DOHH2 (cell line): ENCODE results near the gene TRIM9.

ENCODE experiments used
- H3F3A ChIP-seq: fragments of 200-600 bp; sonication (generic), shearing (Covaris generic); 2 replicates; pipeline ENCODE4 v1.6.0; 2016; ENCODE audit warnings: antibody characterized with exemption, mild to moderate bottlenecking; ENCODE audit not compliant: control insufficient read depth, insufficient read depth
- H3K27ac ChIP-seq: fragments of 200-600 bp; sonication (generic); 2 replicates; pipeline ENCODE4 v1.5.1; 2014; ENCODE audit warnings: low read depth, mild to moderate bottlenecking, low read length, moderate library complexity
- H3K27me3 ChIP-seq: fragments of 200-600 bp; sonication (generic); 2 replicates; pipeline ENCODE4 v1.6.1; 2014; ENCODE audit warnings: mild to moderate bottlenecking, low read length, mixed read lengths; ENCODE audit not compliant: control insufficient read depth
- H3K36me3 ChIP-seq: fragments of 200-600 bp; sonication (generic); 2 replicates; pipeline ENCODE4 v1.6.1; 2014; ENCODE audit warnings: mild to moderate bottlenecking, low read length, moderate library complexity, mixed read lengths; ENCODE audit not compliant: control insufficient read depth
- H3K4me1 ChIP-seq: fragments of 200-600 bp; sonication (generic); 2 replicates; pipeline ENCODE4 v1.6.1; 2014; ENCODE audit warnings: mild to moderate bottlenecking, low read length, mixed read lengths; ENCODE audit not compliant: control insufficient read depth
- H3K4me2 ChIP-seq: fragments of 200-600 bp; sonication (generic); 2 replicates; pipeline ENCODE4 v1.6.0; 2014; ENCODE audit warnings: mild to moderate bottlenecking, low read length, moderate library complexity
- H3K4me3 ChIP-seq: fragments of 200-600 bp; sonication (generic); 2 replicates; pipeline ENCODE4 v1.5.1; 2014; ENCODE audit warnings: mild to moderate bottlenecking, low read length, mixed read lengths
- H3K79me2 ChIP-seq: fragments of 200-600 bp; sonication (generic); 2 replicates; pipeline ENCODE4 v1.6.1; 2014; ENCODE audit warnings: mild to moderate bottlenecking, low read length, mixed read lengths; ENCODE audit not compliant: control insufficient read depth
- H3K9me2 ChIP-seq: fragments of 200-600 bp; sonication (generic); replicated peaks from 2 replicates; pipeline ENCODE4 v1.6.1; 2014; ENCODE audit warnings: mild to moderate bottlenecking, low read length, mixed read lengths; ENCODE audit not compliant: control insufficient read depth
- H3K9me3 ChIP-seq: fragments of 200-600 bp; sonication (generic); 2 replicates; pipeline ENCODE4 v1.6.1; 2014; ENCODE audit warnings: antibody characterized with exemption, low read length, mixed read lengths; ENCODE audit not compliant: control insufficient read depth, insufficient read depth
- H4K20me1 ChIP-seq: fragments of 200-600 bp; sonication (generic); 2 replicates; pipeline ENCODE4 v1.6.0; 2014; ENCODE audit warnings: low read depth, mild to moderate bottlenecking, antibody characterized with exemption, low read length, moderate library complexity; ENCODE audit not compliant: control insufficient read depth, insufficient read depth
- CTCF ChIP-seq: fragments of 200-600 bp; sonication (generic); IDR thresholded peaks from one replicate; pipeline ENCODE4 v1.5.1; 2014; ENCODE audit warnings: antibody characterized with exemption, mild to moderate bottlenecking, low read depth, low read length; ENCODE audit not compliant: poor library complexity, severe bottlenecking
- EZH2phosphoT487 ChIP-seq: fragments of 200-600 bp; sonication (generic); IDR thresholded peaks from 2 replicates; pipeline ENCODE4 v1.6.1; 2017; ENCODE audit warnings: borderline replicate concordance, mild to moderate bottlenecking, antibody characterized with exemption, low read length, moderate library complexity, mixed read lengths

Gene TRIM9

GRCh38 chr14:50937325-50937724 lies 157.6 kb downstream of the TRIM9 start:
- H3K4me3 ChIP-seq: no peak overlapping the region
- TF ChIP-seq CTCF (no peak), EZH2phosphoT487 (no peak)
- H3K9me2 ChIP-seq: no peaks in the 10 kb centered on the region
- H3K79me2 ChIP-seq: no peaks in the 10 kb centered on the region
- H3K9me3 ChIP-seq: no peaks in the 10 kb centered on the region
- H3F3A ChIP-seq: no peaks in the 10 kb centered on the region
- no peaks in the 10 kb centered on the region for H3K27me3 ChIP-seq
- no peaks in the 10 kb centered on the region for H3K36me3 ChIP-seq
- no peaks in the 10 kb centered on the region for H4K20me1 ChIP-seq
- H3K27ac ChIP-seq: no peak overlapping the region
- H3K4me2 ChIP-seq: no peak overlapping the region
- no peaks in the 10 kb centered on the region for H3K4me1 ChIP-seq

- Histone ChIP-seq H4K20me1 (no peaks in the 10 kb centered on the region), H3K27me3 (no peaks in the 10 kb centered on the region), H3K9me3 (no peaks in the 10 kb centered on the region), H3F3A (no peaks in the 10 kb centered on the region), H3K4me2 (no peak overlapping the region), H3K36me3 (no peaks in the 10 kb centered on the region), H3K27ac (no peak overlapping the region), H3K4me3 (no peak overlapping the region), H3K4me1 (no peaks in the 10 kb centered on the region), H3K79me2 (no peaks in the 10 kb centered on the region), H3K9me2 (no peaks in the 10 kb centered on the region)
- no peak for TF ChIP-seq CTCF
- TF ChIP-seq EZH2phosphoT487: no peak
Observed at GRCh38 chr14:50936882-50937281, 158.0 kb downstream of the TRIM9 start.

- Histone ChIP-seq H3K4me2 (no peak overlapping the region), H3K4me3 (no peak overlapping the region), H3K9me3 (no peaks in the 10 kb centered on the region), H3F3A (no peaks in the 10 kb centered on the region), H3K79me2 (no peaks in the 10 kb centered on the region), H3K4me1 (no peaks in the 10 kb centered on the region), H3K9me2 (no peaks in the 10 kb centered on the region), H3K36me3 (no peaks in the 10 kb centered on the region), H4K20me1 (no peaks in the 10 kb centered on the region), H3K27me3 (no peaks in the 10 kb centered on the region), H3K27ac (no peak overlapping the region)
- TF ChIP-seq EZH2phosphoT487 (no peak), CTCF (no peak)
Observed at GRCh38 chr14:50936016-50936340, 158.9 kb downstream of the TRIM9 start.
